GM18907 (cell line): Measurements from ENCODE around the gene TARBP2.
"Not testable (repeated sequence)": the region's sequence is repeated elsewhere in the genome, so short reads cannot be mapped to it uniquely, and the experiment has no call there.

Experiments used
- ATAC-seq: cut with Tn5 transposase; IDR thresholded peaks from one replicate; pipeline ENCODE4 v1.9.1; 2021; ENCODE audit warnings: mild to moderate bottlenecking, moderate library complexity; ENCODE audit not compliant: unreplicated experiment

The TARBP2 gene

GRCh38 chr12:53513712-53514410, 12.8 kb downstream of the TARBP2 start:
- no peak for ATAC-seq

DNA sequence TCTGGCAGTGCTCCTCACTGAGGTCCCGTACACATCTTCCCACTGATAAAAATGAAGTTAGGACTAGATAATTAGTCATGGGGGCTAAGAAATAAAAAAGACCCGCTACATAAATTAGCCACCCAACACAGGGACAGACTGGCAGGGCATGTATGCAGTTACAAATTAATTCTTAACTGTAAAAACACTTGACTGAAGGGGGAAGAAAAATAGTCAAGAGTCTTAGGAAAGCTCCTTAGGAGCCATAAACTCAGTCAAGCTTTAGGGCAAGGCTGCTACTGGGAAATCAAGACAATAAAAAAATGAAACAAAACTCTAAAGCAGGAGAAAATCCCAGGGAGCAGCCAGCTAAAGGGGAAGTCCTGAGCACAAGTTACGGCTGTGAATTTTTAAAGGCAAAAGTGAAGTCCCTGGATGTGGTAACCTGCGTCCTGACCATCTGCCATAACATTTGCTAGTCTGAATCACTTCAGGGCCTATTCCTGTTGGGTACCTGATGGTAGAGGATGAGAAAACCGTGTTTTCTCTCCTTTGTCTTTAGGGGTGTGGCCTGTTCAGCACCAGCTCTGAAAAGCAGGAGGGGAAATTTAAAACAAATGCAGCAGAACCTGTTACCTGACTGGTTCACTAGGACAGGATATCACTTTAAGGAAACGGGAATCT, 13.7 kb downstream of the TARBP2 start:
- ATAC-seq = no peak

DNA sequence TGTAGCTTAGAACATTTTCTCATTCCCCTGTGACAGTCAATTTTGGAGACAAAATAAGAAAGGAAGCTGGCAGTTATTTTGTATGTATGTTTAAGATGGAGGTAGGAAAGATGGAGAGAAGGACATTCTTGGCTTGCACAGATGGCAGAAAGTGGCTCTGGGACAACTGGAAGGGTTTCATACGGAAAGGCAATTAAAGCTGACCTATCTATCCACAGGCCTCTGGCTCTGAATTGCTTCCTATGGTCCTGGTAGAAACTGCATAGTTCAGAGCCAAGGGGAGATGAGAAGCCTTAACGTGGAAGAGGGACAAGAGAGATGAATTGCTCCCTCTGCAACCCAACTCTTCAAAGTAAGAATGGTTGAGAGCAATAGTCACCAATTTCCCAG, 14.2 kb downstream of the TARBP2 start:
- no peak for ATAC-seq

DNA sequence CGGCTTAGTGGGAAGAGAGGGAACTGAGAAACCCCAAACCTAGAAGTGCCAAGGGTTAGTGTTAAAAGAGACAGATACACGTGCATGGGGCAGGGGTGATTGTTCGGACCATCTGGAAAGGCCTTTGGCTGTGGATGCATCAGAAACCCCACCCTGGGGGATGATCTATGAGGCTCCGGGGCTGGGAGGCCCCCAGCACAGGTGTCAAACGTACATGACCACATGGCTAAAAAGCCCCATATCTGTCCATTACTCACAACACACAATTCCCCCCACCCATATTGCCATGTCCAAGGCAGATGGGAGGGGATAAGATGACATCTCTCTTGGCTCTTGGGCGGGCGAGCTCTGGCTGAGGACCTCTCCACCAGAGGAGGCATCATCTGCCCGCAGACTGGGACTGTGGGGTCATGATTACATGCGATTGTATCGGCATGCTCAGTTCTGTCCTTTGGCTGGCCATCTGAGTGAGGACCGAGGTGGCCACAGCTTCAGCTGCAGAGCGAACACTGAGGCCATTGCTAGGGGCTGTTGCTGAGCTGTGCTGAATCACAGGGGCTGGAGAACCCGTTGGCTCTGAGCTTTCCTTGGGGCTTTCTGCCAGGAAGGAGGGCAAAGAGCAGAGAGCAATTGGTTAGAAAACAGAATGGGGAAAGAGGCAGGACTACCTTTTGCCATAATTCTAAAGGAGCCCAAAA, 15.8 kb downstream of the TARBP2 start:
- no peak for ATAC-seq

DNA sequence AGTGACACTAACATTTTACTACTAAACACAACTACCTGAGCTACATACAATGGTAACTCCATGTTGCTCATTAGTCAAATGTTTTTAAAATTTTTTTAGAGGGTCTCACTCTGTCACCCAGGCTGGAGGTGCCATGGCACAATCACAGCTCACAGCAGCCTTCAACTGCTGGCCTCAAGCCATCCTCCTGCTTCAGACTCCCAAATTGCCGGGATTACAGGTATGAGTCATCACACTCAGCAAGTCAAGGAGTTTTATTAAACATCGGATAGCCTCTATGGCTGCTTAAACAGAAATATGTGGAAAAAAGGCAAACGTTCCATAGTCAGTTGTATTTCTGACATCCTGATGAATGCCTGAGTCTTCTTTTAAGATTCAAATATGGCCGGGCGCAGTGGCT, 17.3 kb downstream of the TARBP2 start:
- ATAC-seq = no peak

DNA sequence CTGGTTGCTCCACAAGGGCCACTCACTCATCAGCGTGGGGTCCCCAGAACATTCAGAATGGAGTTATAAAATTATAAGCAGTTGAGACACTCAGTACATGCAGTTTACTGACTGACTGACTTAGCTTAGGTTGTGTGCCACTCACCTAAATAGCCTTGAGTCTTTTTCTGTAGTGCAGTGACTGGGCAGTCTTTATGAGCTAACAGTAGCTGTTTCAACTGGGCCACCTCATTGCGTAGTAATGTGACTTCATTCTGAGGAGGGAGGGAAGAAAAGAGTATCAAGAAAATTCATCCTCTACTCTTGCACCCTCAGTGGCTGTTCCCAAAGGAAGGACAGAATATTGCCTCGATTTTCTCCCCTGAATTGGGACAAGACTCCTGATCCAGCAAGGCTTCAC, 22.0 kb downstream of the TARBP2 start:
- no peak for ATAC-seq

DNA sequence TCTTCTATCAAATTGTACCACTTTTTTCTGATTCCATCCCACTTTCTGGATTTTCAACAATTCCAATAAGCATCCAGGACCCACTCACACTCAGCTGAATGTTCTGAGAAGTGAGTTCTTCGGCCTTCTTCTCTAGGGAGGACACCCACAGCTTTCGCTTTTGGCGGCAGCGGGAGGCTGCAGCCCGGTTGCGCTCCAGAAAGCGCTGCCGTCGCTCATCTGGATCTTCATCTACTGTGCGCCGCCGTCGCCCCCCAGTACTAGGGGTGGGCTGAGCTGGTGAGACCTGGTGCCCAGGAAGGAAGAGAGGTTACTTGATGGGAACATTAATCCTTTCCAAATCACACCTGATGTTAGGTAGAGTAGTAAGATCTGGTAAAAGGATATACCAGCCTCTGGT, 23.4 kb downstream of the TARBP2 start:
- no peak for ATAC-seq

DNA sequence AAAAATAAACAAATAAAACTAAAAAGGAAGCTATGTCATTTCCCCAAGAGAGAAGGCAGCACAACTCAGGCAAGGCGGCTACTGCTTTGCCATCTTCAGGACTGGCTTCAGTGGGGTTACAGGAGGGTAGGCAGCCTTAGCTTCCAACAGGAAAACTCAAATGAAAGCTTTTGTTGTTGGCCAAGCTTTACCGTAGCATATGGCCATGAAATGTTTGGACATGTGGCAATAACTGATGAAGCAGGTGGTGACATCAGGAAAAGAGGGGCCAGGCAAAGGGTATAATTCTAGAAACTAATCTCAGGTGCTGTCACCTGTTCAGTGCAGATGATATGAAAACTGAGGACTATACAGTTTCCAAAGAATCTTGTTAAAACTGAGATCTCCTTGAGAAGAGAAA, 29.0 kb downstream of the TARBP2 start:
- ATAC-seq = no peak

DNA sequence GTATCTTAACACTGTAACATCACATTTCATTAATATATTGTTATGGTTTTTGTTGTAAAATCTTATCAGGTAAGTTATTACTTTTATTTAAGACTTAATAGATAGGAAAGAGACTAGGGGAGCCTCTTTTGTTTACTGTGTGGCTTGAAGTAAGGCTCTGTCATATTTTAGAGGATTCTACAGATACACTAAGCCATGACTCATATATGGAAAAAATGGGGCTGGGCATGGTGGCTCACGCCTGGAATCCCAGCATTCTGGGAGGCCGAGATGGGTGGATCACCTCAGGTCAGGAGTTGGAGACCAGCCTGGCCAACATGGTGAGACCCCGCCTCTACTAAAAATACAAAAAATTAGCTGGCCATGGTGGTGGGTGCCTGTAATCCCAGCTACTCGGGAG, 29.8 kb downstream of the TARBP2 start:
- no peak for ATAC-seq

DNA sequence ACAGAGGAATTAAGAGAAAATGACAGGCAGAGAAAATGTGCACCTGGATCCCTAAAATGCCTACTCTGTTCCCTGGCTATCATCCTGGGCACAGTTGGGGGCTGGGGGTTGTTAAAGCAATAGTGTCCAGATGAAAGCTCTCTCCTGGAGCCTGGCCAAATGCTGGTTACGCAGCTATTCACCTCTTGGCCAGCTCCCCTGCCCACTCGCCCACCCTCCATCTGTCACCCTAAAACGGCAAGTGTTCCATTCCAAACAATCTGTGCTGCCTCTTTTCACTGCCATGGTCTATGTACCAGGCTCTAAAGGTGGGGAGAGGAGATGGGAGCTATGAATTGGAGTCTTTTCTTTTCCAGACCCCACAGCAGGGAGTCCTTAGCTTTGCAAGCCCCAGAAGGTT, 30.9 kb downstream of the TARBP2 start:
- no peak for ATAC-seq

DNA sequence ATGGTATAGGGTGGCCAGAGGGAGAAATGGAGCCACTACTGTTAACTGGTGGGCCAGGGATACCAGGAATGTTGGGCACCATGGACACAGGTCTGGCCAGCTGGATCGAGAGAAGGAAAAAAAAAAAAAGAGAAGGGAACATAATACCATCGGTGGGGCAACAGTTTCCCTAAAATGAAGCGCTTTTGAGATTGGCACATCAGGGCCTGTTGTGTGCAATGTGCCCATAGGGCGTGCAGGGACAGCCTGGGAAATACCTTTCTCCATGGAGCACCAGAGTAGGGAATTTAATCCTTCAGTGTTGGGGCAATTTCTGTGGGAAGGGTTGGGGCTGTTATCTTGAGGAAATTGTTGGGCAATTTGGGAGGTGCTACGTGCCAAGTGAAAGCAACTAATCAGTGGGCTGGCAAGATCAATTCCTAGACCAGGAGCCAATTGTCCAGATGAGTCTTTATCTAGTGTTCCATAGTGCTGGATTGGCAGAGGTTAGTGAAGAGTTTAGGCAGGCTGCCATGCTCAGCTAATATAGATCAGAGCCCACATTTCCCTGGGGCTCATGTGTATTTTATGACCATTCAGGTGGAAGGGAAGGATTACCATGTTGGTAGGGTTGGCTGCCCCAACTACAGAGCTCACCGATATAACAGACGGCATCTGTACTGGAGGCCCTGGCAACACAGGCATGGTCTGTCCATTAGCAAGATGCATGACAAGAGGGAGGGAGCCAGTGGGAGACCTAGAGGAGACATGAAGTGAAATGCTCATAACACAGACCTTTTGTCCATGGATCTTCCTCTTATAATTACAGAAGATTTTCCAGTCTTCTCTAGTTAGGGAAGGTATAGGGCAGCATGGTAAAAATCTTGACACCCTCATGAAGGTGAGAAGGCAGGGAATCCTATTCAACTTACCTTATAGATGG, 31.7 kb downstream of the TARBP2 start:
- no peak for ATAC-seq

- no peak for ATAC-seq
These were observed 32.4 kb downstream of the TARBP2 start for GRCh38 chr12:53533471-53533870.

DNA sequence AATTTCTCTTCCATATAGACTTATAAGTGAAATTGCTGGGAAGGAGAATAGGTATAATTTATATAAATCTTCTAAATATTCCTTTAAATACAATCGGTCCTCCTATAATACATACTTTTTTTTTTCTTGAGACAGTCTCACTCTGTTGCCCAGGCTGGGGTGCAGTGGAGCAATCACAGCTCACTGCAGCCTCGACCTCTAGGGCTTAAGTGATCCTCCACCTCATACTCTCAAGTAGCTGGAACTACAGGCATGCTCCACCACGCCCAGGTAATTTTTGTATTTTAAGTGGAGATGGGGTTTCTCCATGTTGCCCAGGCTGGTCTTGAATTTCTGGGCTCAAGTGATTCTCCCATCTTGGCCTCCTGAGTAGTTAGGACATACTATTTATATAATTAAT, 35.9 kb downstream of the TARBP2 start:
- ATAC-seq = no peak

DNA sequence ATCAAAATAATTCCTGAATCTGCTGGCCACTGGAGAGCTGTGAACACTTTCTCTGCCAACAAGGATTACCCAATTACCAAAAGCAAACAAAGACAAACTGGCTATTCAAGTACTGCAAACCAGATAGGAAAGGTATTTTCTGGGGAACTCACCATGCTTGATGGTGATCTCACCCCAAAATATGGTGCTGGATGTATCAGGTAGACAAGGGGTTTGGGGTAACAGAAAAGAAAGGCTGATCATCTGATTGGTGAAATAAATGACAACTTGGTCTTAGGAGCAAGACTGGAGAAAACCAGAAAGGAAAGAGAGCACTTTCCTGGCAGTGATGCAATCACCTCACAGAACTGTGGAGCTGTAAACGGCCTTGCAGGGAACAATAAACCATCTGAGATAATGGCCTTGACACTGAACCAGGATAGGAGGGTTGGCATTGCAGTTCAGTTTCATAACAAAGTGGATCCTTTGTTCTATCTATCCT, 37.2 kb downstream of the TARBP2 start:
- no peak for ATAC-seq

GRCh38 chr12:53539526-53539925, 38.4 kb downstream of the TARBP2 start:
- no peak for ATAC-seq

DNA sequence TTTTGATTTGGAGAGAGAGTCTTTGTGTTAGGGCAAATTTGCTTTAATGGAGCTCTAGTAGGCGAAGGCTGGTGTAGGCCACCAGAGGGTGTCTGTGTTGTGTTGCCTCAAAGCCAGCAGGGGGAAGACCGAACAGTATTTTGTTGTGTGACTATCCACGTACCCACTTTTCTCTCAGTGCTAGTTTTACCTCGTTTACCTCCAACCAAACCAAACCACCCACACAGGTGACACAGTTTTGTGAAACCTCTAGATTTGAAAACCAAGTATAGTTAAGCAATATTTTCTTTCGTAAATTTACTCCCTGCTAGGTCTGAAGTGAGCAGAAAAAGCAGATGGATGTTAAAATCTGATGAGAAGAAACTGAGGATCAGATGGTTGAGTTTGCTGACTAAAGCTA, 42.5 kb downstream of the TARBP2 start:
- no peak for ATAC-seq

- ATAC-seq = not testable (repeated sequence)
These were observed 47.3 kb downstream of the TARBP2 start for GRCh38 chr12:53548354-53548753.

DNA sequence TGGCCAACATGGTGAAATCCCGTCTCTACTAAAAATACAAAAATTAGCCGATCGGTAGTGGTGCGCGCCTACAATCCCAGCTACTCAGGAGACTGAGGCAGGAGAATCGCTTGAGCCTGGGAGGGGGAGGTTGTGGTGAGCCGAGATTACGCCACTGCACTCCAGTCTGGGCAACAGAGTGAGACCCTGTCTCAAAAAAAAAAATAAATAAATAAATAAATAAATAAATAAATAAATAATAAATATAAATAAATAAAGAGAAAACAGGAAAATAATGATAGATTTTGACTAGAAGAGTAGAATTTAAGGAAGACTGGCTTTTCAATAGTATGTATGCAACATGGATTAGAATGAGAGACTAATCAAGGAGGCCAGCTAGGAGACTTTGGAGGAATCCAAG, 49.0 kb downstream of the TARBP2 start:
- ATAC-seq = not testable (repeated sequence)

- no peak for ATAC-seq
These were observed 49.5 kb downstream of the TARBP2 start for GRCh38 chr12:53550595-53550994.

- ATAC-seq = no peak
These were observed 50.8 kb downstream of the TARBP2 start for GRCh38 chr12:53551889-53552291.
